Measurements from ENCODE around the gene TBL3.

GRCh38 chr16:2019921-2020831, 48.3 kb downstream of the TBL3 start:
- TF ChIP-seq CTCF (IDR thresholded peaks at IDR 0.05) (no peak), CEBPB (IDR thresholded peaks at IDR 0.05) (no peak), POLR2A (IDR thresholded peaks at IDR 0.05; ENCODE audit: low read length) (no peak), POLR2AphosphoS2 (conservative IDR thresholded peaks at IDR 0.05; ENCODE audit: low read length) (no peak), MAX (IDR thresholded peaks at IDR 0.05) (no peak), HOXB5 (CRISPR knock-in tag; IDR thresholded peaks at IDR 0.05) (no peak), TP53 (CRISPR knock-in tag; IDR thresholded peaks at IDR 0.05) (no peak)
